CD4-positive, alpha-beta T cell (primary cell): ENCODE data around the gene POU2F3. TPM values are rescaled to one million over a fixed set of nuclear protein-coding genes. Genes with fewer than 3 reads are reported as not detected.

ENCODE experiments used
- ATAC-seq: fragments of 200-7000 bp; cut with Tn5 transposase; one replicate; pipeline ENCODE4 v1.10.0; 2022; ENCODE audit warnings: mild to moderate bottlenecking; ENCODE audit not compliant: poor library complexity
- CTCF ChIA-PET: fragments of 350-600 bp; sonication (Branson Sonifier 250); formaldehyde crosslinking; loops from one replicate; lab custom pipeline; 2021; ENCODE audit warnings: antibody characterized with exemption, inconsistent platforms; lab: Charles Lee
- POLR2A ChIA-PET: fragments of 350-600 bp; sonication (Branson Sonifier 250); formaldehyde crosslinking; loops from one replicate; lab custom pipeline; 2021; ENCODE audit warnings: antibody characterized with exemption, inconsistent platforms; lab: Charles Lee
- DNase-seq, 14 experiments: peaks; one replicate each; pipeline ENCODE4 v3.0.0-alpha.2; 2013 to 2020; ENCODE audit warnings: mixed read lengths in 2 of 14
- H3K27ac ChIP-seq, 2 donors: one replicate each; pipeline versions ENCODE4 v1.5.1 to v1.7.0; 2013; ENCODE audit warnings: low read length in 2 of 2, low read depth in 1 of 2, mild to moderate bottlenecking in 1 of 2
- H3K27me3 ChIP-seq, 2 experiments: 1 replicate in 1 of 2; 2 replicates in 1 of 2; pipeline versions ENCODE4 v1.6.1 to v1.7.0; 2013; ENCODE audit warnings: low read length in 2 of 2, control low read depth in 1 of 2, mild to moderate bottlenecking in 1 of 2, moderate library complexity in 1 of 2; ENCODE audit not compliant: insufficient read depth in 2 of 2, control insufficient read depth in 1 of 2
- H3K36me3 ChIP-seq: one replicate; pipeline ENCODE4 v1.6.1; 2013; ENCODE audit warnings: low read length, control low read depth; ENCODE audit not compliant: insufficient read depth
- H3K4me1 ChIP-seq: one replicate; pipeline ENCODE4 v1.6.1; 2013; ENCODE audit warnings: low read length, control low read depth; ENCODE audit not compliant: insufficient read depth
- H3K4me3 ChIP-seq: one replicate; pipeline ENCODE4 v1.5.1; 2013; ENCODE audit warnings: mild to moderate bottlenecking, low read length, moderate library complexity
- H3K9me3 ChIP-seq, 2 experiments: 1 replicate in 1 of 2; 2 replicates in 1 of 2; pipeline versions ENCODE4 v1.6.1 to v1.7.0; 2013; ENCODE audit warnings: low read length in 2 of 2, mild to moderate bottlenecking in 2 of 2, control low read depth in 1 of 2, moderate library complexity in 1 of 2; ENCODE audit not compliant: control insufficient read depth in 1 of 2, insufficient read depth in 1 of 2
- H3K27ac Mint-ChIP-seq: one replicate; pipeline ENCODE4 v1.8.0; 2020; ENCODE audit warnings: mixed read lengths
- H3K27me3 Mint-ChIP-seq: one replicate; pipeline ENCODE4 v1.8.0; 2021; ENCODE audit warnings: mixed read lengths
- H3K36me3 Mint-ChIP-seq: one replicate; pipeline ENCODE4 v1.8.0; 2021; ENCODE audit warnings: low read depth, mixed read lengths
- H3K4me1 Mint-ChIP-seq: one replicate; pipeline ENCODE4 v1.8.0; 2021; ENCODE audit warnings: low read depth, mixed read lengths
- H3K4me3 Mint-ChIP-seq: one replicate; pipeline ENCODE4 v1.8.0; 2020; ENCODE audit warnings: mild to moderate bottlenecking, mixed read lengths
- H3K9me3 Mint-ChIP-seq: one replicate; pipeline ENCODE4 v1.8.0; 2020; ENCODE audit warnings: mixed read lengths
- intact Hi-C, 2 experiments: fragments of 100-400 bp; cut with DNase I in 1 of 2; cut with micrococcal nuclease in 1 of 2; formaldehyde crosslinking; loops; one replicate each; pipeline versions ENCODE4 v1.15.1 to v1.9.0; 2023 to 2025; cut with DNase I, micrococcal nuclease
- total RNA-seq, 174 experiments: library from RNA in 2 of 174; stranded (reverse) in 2 of 174; gene quantifications; one replicate each; pipeline ENCODE4 v1.2.3 and lab custom pipeline; 2021 to 2026
- TF ChIP-seq, protein P1 (sequence below): fragments of 200-600 bp; IDR thresholded peaks from one replicate; pipeline ENCODE4 v1.8.0; 2022; ENCODE audit warnings: antibody characterized with exemption, mild to moderate bottlenecking

POU2F3 gene
- total RNA-seq, 2 experiments from 2014 or later, result not detected

DNA sequence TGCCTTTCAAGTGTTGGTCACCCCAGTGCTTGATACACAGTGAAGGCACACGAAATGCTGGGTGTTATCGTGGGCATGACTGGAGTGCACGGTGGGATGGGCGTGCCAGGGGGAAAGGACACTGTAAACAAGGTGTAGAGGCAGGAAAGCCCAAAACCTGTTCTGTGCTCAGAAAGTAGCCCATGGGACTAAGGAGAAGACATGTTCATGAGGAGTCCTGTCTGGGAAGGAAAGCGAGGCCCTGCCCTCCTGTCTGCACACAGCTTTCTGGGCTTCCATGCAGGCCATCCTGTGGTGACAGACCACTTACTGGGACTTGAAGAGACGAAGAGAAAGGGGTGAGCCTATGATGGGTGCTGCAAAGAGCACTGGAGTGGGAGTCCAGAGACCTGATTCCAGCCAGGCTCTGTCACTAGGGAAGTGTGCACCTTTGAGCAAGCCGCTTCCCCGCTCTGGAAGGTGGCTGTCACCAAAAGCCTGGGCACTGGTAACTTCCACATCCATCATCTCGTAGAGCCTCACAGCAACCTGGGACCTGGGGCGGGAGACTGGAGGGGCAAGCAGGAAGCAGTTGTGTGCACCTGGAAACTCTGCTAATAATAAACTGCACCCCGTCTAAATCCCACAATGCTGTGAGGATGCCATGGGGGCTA, 846 bp upstream of the POU2F3 start:
- DNase-seq, result no peak

DNA sequence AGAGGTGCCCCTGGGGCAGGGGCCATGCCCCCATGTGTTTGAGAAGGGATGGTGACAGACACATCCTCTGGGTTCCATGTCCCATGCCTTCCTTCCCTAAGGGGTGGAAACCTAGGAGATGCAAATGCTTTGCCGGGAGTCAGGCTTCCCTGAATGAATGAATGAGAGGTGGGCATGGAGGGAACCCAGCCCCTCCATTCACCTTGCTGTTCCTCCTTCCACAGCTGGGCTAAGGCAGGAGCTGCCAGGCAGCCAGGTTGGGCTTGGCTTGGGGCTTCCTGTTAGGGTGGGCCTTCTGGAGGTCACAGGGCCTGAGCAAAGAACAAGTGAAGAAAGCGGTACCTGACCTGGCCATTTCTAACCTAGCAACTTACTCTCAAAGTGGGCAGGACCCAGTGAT, 926 bp downstream of the POU2F3 start:
- no peak overlapping the region for H3K27ac ChIP-seq
- H3K9me3 Mint-ChIP-seq, result no peaks in the 10 kb centered on the region
- peaks cover 80% of the 10 kb centered on the region for H3K27me3 Mint-ChIP-seq
- H3K9me3 ChIP-seq, result peaks cover 0 to 7% of the 10 kb centered on the region in 2 experiments
- no peak overlapping the region for H3K27ac Mint-ChIP-seq
- H3K4me3 Mint-ChIP-seq, result no peak overlapping the region
- H3K4me1 Mint-ChIP-seq, result no peaks in the 10 kb centered on the region
- H3K27me3 ChIP-seq, result peaks cover 31 to 50% of the 10 kb centered on the region in 2 experiments
- no peak for ATAC-seq
- no peaks in the 10 kb centered on the region for H3K36me3 ChIP-seq
- intact Hi-C loops, result no loop called here
- TF ChIP-seq, protein P1, sequence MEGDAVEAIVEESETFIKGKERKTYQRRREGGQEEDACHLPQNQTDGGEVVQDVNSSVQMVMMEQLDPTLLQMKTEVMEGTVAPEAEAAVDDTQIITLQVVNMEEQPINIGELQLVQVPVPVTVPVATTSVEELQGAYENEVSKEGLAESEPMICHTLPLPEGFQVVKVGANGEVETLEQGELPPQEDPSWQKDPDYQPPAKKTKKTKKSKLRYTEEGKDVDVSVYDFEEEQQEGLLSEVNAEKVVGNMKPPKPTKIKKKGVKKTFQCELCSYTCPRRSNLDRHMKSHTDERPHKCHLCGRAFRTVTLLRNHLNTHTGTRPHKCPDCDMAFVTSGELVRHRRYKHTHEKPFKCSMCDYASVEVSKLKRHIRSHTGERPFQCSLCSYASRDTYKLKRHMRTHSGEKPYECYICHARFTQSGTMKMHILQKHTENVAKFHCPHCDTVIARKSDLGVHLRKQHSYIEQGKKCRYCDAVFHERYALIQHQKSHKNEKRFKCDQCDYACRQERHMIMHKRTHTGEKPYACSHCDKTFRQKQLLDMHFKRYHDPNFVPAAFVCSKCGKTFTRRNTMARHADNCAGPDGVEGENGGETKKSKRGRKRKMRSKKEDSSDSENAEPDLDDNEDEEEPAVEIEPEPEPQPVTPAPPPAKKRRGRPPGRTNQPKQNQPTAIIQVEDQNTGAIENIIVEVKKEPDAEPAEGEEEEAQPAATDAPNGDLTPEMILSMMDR, result no peak
- POLR2A ChIA-PET, result no interaction called here
- H3K4me1 ChIP-seq, result no peaks in the 10 kb centered on the region
- CTCF ChIA-PET, result no interaction called here
- DNase-seq, result no peak
- H3K36me3 Mint-ChIP-seq, result no peaks in the 10 kb centered on the region
- H3K4me3 ChIP-seq, result no peak overlapping the region

More for the DNA sequence above, 846 bp upstream of the POU2F3 start:
- no peaks in the 10 kb centered on the region for H3K36me3 Mint-ChIP-seq
- Histone ChIP-seq H3K4me1 (no peaks in the 10 kb centered on the region), H3K36me3 (no peaks in the 10 kb centered on the region), H3K4me3 (no peak overlapping the region), H3K9me3 (peaks cover 0 to 7% of the 10 kb centered on the region in 2 experiments), H3K27ac (no peak overlapping the region), H3K27me3 (peaks cover 28 to 57% of the 10 kb centered on the region in 2 experiments)
- ATAC-seq, result no peak
- CTCF ChIA-PET, result no interaction called here
- H3K9me3 Mint-ChIP-seq, result no peaks in the 10 kb centered on the region
- intact Hi-C loops, result no loop called here
- TF ChIP-seq, protein P1, result no peak
- H3K27me3 Mint-ChIP-seq, result peaks cover 79% of the 10 kb centered on the region
- no peak overlapping the region for H3K27ac Mint-ChIP-seq
- no peaks in the 10 kb centered on the region for H3K4me1 Mint-ChIP-seq
- no peak overlapping the region for H3K4me3 Mint-ChIP-seq
- POLR2A ChIA-PET, result no interaction called here

DNA sequence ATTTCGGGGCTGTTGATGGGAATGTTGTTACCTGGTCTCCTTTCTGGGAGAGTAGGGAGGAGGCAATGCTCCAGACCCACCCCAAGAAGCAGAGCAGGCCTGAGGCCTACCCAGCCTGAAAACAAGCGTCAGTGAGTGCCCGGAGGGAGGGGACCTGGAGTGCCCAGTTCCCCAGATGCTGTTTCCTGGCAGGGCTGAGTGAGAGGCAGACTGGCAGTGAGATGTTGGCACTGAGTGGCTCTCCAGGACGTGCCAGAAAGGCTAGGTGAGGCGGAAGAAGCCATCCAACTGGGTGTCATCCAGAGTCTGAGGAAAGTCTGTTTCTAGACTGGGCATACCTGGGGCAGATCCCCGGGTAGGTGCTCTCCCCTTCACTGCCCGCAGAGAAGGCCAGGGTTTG, 1.3 kb downstream of the POU2F3 start:
- Histone ChIP-seq H3K27me3 (peaks cover 31 to 50% of the 10 kb centered on the region in 2 experiments), H3K9me3 (peaks cover 0 to 7% of the 10 kb centered on the region in 2 experiments), H3K4me3 (no peak overlapping the region), H3K36me3 (no peaks in the 10 kb centered on the region), H3K27ac (no peak overlapping the region), H3K4me1 (no peaks in the 10 kb centered on the region)
- ChIA-PET POLR2A (no interaction called here), CTCF (no interaction called here)
- Mint-ChIP-seq H3K27ac (no peak overlapping the region), H3K4me1 (no peaks in the 10 kb centered on the region), H3K4me3 (no peak overlapping the region), H3K36me3 (no peaks in the 10 kb centered on the region), H3K9me3 (no peaks in the 10 kb centered on the region), H3K27me3 (peaks cover 76% of the 10 kb centered on the region)
- intact Hi-C loops, result no loop called here
- TF ChIP-seq, protein P1, result no peak
- DNase-seq (no peak), ATAC-seq (no peak)
